Ectodermal cell (in vitro differentiated cells): Measurements from ENCODE around the gene KCNIP2.
"Not testable (repeated sequence)": the region's sequence is repeated elsewhere in the genome, so short reads cannot be mapped to it uniquely, and the experiment has no call there.

Experiments
- H3K27ac ChIP-seq: 2 replicates; pipeline ENCODE4 v1.7.0; 2013; ENCODE audit warnings: mild to moderate bottlenecking, low read depth, low read length; ENCODE audit not compliant: insufficient read depth, poor library complexity, severe bottlenecking
- H3K27me3 ChIP-seq: 2 replicates; pipeline ENCODE4 v1.7.0; 2013; ENCODE audit warnings: mild to moderate bottlenecking, low read length; ENCODE audit not compliant: insufficient read depth, control insufficient read depth, poor library complexity, severe bottlenecking
- H3K36me3 ChIP-seq: one replicate; pipeline ENCODE4 v1.7.0; 2013; ENCODE audit warnings: low read length; ENCODE audit not compliant: control insufficient read depth, insufficient read depth
- H3K4me1 ChIP-seq: one replicate; pipeline ENCODE4 v1.7.0; 2013; ENCODE audit warnings: low read length; ENCODE audit not compliant: control insufficient read depth, insufficient read depth
- H3K4me3 ChIP-seq: 2 replicates; pipeline ENCODE4 v1.7.0; 2013; ENCODE audit warnings: low read depth, low read length, control low read depth; ENCODE audit not compliant: insufficient read depth
- H3K9me3 ChIP-seq: 2 replicates; pipeline ENCODE4 v1.7.0; 2013; ENCODE audit warnings: mild to moderate bottlenecking, low read length, moderate library complexity; ENCODE audit not compliant: control insufficient read depth
- WGBS, 2 experiments: methylation state at CpG; one replicate each; pipeline ENCODE4 v1.1.7; 2013; ENCODE audit warnings: missing lambda C conversion rate in 2 of 2; 5-methylcytosine and 5-hydroxymethylcytosine counted together

Gene KCNIP2

DNA sequence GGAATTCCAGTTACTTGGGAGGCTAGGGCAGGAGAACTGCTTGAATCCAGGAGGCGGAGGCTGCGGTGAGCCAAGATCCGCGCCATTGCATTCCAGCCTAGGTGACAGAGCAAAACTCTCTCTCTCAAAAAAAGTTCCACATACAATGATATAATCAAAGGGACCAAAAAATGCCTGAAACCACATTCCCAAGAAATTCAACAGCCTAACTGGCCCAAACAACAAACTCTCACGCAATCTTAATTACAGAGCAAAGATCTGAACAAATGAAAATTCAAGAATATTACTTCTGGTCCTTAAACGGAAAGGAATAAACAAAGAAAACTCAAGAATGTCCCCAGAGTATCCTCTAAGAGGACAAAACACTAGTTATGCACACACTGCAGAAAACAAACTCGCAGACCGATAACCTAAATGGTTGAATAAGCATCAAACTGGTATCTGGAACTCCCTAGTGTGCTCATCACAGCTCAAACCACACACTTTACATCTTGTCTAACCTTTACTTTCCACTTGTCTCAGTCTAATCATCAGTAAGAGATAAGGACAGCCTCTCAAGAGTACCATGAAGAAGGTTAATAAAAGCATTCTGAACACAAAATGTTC lies 29.0 kb downstream of the KCNIP2 start:
- Histone ChIP-seq H3K36me3 (peaks cover 9% of the 10 kb centered on the region), H3K4me1 (no peaks in the 10 kb centered on the region), H3K9me3 (no peaks in the 10 kb centered on the region), H3K4me3 (peak overlapping the region; percentile 92), H3K27me3 (no peaks in the 10 kb centered on the region), H3K27ac (no peak overlapping the region)
- 84 to 92% methylated on average over 8 of the region's 8 CpGs for WGBS, 2 experiments

DNA sequence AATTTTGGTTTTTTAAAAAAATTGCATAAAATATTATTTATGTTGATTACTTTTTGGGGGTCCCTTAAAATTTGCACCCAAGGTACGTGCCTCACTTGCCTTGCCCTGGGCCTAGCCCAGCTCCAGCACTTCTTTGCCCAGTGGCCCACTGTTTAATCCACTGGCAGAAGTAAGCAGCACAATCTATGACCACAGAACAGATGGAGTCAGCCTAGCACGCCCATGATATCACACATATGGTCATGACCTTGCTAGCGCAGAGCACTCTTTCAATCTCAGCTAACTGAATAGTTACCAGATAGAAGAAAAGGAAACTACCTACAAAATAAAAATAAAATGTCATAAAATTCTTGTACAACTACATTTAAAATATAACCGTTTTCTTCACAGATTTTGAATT lies 31.0 kb downstream of the KCNIP2 start:
- H3K4me1 ChIP-seq: no peaks in the 10 kb centered on the region
- H3K36me3 ChIP-seq: peaks cover 20% of the 10 kb centered on the region
- WGBS, 2 experiments: 96 to 99% methylated on average over 3 to 4 of the region's 4 CpGs
- no peaks in the 10 kb centered on the region for H3K9me3 ChIP-seq
- H3K27ac ChIP-seq: no peak overlapping the region
- H3K27me3 ChIP-seq: no peaks in the 10 kb centered on the region
- no peak overlapping the region for H3K4me3 ChIP-seq

DNA sequence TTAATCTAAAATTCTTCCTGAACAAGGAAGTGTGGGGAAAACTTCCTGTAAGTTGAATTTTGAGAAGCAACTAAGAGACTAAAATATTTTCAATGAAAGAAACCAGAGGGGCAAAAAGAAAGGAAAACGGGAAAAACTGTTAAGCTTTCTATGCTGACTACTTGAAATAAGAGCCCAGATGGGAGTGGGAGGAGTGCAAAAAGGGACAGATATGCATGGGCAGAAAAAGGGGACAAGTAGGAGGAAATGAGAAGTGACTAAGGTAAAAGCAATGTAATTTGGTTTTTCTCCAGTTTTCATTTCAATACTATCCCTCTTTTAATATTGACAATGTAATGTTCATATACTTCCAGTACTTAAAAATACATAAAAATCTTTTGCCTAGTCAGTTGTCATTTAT lies 36.4 kb downstream of the KCNIP2 start:
- peaks cover 57% of the 10 kb centered on the region for H3K36me3 ChIP-seq
- H3K27ac ChIP-seq: no peak overlapping the region

DNA sequence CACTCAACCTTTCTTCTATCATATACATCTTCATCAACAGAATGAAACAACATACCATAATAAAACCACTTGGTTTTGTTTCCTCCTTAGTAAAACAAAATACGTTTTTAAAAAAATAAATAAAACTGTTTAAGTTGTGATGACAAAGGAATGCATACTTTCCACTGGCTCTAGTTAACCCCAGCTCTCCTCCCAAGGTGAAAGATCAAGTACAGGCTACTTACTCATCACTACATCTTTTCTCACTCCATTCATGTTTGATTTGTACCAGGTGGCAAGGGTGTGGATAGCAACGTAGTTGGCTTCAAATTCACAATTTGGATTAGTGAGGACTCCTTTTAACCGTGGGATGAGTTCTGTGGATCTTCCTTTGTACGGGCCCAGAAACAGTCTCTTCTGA lies 40.1 kb downstream of the KCNIP2 start:
- no peak overlapping the region for H3K27ac ChIP-seq
- no peaks in the 10 kb centered on the region for H3K9me3 ChIP-seq
- H3K27me3 ChIP-seq: no peaks in the 10 kb centered on the region
- no peak overlapping the region for H3K4me3 ChIP-seq
- no peaks in the 10 kb centered on the region for H3K4me1 ChIP-seq
- WGBS, 2 experiments: 93 to 97% methylated on average over 3 of the region's 4 CpGs
- H3K36me3 ChIP-seq: peaks cover 64% of the 10 kb centered on the region

More for the DNA sequence above, 36.4 kb downstream of the KCNIP2 start:
- 93 to 96% methylated on average over 1 of the region's 1 CpG for WGBS, 2 experiments
- H3K4me1 ChIP-seq: no peaks in the 10 kb centered on the region
- no peaks in the 10 kb centered on the region for H3K27me3 ChIP-seq
- no peak overlapping the region for H3K4me3 ChIP-seq
- no peaks in the 10 kb centered on the region for H3K9me3 ChIP-seq

DNA sequence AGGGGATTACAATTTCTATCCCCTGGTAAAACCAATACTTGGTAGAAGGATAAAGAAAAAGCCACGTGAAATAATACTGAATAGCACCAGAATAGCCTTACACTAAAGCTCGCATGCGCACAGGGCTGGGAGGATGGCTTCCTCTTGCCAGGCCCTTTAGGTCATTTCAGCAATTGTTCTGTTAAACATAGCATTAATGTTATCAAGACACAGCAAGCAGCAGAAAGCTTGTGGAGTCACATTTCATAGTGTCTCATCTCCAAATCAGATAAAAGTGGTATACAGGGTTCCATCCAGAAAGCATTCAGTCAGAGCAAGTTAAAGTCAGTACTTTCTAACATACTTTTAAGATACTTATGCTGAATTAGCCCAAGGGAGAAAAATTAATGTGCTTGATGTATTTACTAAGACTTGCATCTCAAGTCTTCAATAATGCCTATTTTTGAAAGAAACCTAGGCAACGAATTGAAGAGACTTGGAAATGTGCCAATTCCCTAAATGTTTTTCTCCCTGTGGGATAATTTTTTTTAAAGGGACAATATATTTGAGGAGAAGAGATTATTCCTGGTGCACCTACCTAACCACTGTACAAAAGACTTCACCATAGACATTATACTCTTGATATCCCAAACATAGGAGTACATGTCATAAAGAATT lies 46.1 kb downstream of the KCNIP2 start:
- Histone ChIP-seq H3K36me3 (peaks cover 68% of the 10 kb centered on the region), H3K27ac (no peak overlapping the region), H3K4me3 (no peak overlapping the region), H3K4me1 (no peaks in the 10 kb centered on the region), H3K27me3 (no peaks in the 10 kb centered on the region), H3K9me3 (no peaks in the 10 kb centered on the region)
- 97 to 98% methylated on average over 4 of the region's 4 CpGs for WGBS, 2 experiments

DNA sequence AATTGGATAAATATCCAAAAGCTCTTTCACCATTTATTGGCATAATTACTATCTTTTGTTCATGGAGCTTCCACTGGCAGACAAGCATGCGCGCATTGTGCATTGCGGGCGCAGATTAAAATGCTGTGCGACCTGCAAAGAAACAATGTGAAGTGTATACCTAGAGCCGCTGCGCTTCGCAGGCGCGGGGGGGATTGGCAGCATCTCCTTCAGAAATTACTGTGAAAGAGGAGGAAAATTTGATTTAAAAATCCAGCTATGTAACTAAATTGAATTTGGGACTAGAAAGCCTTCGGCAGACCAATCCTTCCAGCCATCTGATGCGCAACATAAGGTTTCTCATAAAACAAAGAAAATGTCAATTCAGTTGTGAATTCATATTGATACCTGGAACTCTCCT lies 50.1 kb downstream of the KCNIP2 start:
- Histone ChIP-seq H3K4me3 (no peak overlapping the region), H3K36me3 (peaks cover 62% of the 10 kb centered on the region)
- 97 to 98% methylated on average over 12 of the region's 12 CpGs for WGBS, 2 experiments

DNA sequence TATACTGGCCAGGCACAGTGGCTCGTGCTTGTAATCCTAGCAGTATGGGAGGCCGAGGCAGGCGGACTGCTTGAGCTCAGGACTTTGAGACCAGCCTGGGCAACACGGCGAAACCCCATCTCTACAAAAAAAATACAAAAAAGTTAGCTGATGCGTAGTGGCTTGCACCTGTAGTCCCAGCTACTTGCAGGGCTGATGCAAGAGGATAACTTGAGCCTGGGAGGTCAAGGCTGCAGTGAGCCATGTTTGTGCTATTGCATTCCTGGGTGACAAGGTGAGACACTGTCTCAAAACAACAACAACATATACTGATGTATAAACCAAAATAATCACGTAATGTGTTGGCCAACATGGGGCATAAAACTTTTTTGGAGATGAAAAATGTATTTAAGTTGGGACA lies 53.9 kb downstream of the KCNIP2 start:
- Histone ChIP-seq H3K4me1 (no peaks in the 10 kb centered on the region), H3K9me3 (no peaks in the 10 kb centered on the region), H3K27me3 (no peaks in the 10 kb centered on the region), H3K27ac (no peak overlapping the region), H3K4me3 (no peak overlapping the region), H3K36me3 (peaks cover 58% of the 10 kb centered on the region)
- WGBS, 2 experiments: 93 to 96% methylated on average over 6 to 7 of the region's 7 CpGs

More for the DNA sequence above, 50.1 kb downstream of the KCNIP2 start:
- no peaks in the 10 kb centered on the region for H3K9me3 ChIP-seq
- no peaks in the 10 kb centered on the region for H3K27me3 ChIP-seq
- no peak overlapping the region for H3K27ac ChIP-seq
- H3K4me1 ChIP-seq: no peaks in the 10 kb centered on the region

DNA sequence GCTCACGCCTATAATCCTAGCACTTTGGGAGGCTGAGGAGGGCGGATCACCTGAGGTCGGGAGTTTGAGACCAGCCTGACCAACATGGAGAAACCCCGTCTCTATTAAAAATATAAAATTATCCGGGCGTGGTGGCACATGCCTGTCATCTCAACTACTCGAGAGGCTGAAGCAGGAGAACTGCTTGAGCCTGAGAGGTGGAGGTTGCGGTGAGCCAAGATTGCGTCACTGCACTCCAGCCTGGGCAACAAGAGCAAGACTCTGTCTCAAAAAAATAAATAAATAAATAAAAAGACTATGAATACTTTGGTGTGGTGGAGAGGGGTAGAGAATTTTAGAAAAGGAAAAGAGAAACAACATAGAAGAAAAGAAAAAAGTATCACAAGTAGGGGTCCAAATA lies 54.4 kb downstream of the KCNIP2 start:
- not testable (repeated sequence) for H3K4me1 ChIP-seq, H3K27ac ChIP-seq, H3K4me3 ChIP-seq, H3K27me3 ChIP-seq, H3K9me3 ChIP-seq
- peaks cover 54% of the 10 kb centered on the region for H3K36me3 ChIP-seq
- WGBS, 2 experiments: 96 to 97% methylated on average over 9 of the region's 9 CpGs

DNA sequence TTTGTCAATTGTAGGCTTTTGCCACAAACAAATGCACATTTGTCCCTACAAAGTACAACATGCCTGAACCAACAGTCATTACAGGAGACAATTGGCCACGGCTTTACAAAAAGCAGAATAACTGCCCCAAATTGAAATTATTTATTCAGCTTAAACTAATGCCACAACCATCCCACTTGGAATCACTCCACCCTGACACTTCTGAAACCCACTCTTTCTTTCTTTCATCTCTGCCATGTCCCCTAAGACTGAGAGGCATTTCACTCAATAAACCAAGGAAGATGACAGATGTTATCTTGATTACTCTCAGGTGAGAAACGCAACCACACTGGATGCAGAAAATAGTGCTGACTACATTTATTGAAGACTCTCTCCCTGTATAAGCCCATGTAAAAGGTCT lies 57.8 kb downstream of the KCNIP2 start:
- no peaks in the 10 kb centered on the region for H3K27me3 ChIP-seq
- WGBS, 2 experiments: 97% methylated on average over 2 of the region's 2 CpGs
- no peak overlapping the region for H3K4me3 ChIP-seq
- H3K4me1 ChIP-seq: peaks cover 12% of the 10 kb centered on the region
- H3K27ac ChIP-seq: no peak overlapping the region
- peaks cover 31% of the 10 kb centered on the region for H3K36me3 ChIP-seq
- H3K9me3 ChIP-seq: no peaks in the 10 kb centered on the region

DNA sequence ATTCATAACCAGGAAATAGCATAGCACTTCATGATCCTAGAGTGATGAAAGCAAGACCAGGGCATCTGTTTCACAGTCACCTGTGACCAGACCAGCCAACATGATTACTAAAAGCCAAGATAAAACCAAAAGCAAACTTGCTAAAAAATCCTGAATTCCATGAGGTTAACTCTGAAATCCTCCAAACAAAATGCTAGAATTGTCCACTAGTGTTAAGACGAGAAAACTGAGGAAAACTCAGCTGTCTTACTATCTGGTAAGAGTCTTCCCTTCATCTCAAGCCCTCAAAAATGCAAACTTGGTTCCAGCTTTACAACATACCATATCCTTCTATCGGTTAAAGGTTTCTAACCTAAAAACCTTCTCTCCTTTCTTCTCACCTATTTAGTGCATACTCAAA lies 59.0 kb downstream of the KCNIP2 start:
- H3K27me3 ChIP-seq: peaks cover 9% of the 10 kb centered on the region
- WGBS, 2 experiments: 92 to 97% methylated on average over 2 of the region's 2 CpGs
- no peak overlapping the region for H3K27ac ChIP-seq
- peaks cover 22% of the 10 kb centered on the region for H3K36me3 ChIP-seq
- H3K4me1 ChIP-seq: peaks cover 21% of the 10 kb centered on the region
- H3K4me3 ChIP-seq: no peak overlapping the region
- no peaks in the 10 kb centered on the region for H3K9me3 ChIP-seq
